ENCODE results near the gene TFCP2. TPM values are rescaled to one million over a fixed set of nuclear protein-coding genes. Genes with fewer than 3 reads are reported as not detected.

The TFCP2 gene
- total RNA-seq, 4 donors from 2014 or later = 6.1 to 30.7 (median 19.8) TPM

DNA sequence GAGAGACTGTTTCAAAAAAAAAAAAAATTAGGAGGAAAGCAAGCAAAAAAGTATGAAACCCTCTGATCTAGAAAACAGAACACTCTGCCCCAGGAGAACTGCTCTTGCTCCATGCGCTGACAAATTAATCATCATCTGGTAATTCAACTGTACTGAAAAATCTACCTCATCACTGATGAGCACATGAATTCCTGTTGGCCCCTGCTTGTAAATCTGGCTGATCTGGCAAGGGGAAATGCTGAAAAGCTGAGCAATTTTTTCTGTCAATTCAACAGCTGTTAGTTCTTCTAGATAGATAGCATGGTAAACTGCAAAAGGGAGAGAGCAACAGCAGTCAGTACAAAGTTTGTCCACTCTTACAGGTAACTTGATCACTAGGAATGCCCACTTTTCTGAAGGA, 74.3 kb downstream of the TFCP2 start:
- Histone ChIP-seq H3K27me3 (no peaks in the 10 kb centered on the region), H3K4me3 (no peak overlapping the region), H3K36me3 (no peaks in the 10 kb centered on the region), H3K9me3 (no peaks in the 10 kb centered on the region), H3K4me1 (no peaks in the 10 kb centered on the region), H3K27ac (no peak overlapping the region)
- intact Hi-C loops (cut with DNase I; ENCODE audit: low total_unique reads) = no loop called here
- DNase-seq = no peak
- TF ChIP-seq POLR2A (IDR thresholded peaks at IDR 0.05) = no peak
- TF ChIP-seq, protein P1, sequence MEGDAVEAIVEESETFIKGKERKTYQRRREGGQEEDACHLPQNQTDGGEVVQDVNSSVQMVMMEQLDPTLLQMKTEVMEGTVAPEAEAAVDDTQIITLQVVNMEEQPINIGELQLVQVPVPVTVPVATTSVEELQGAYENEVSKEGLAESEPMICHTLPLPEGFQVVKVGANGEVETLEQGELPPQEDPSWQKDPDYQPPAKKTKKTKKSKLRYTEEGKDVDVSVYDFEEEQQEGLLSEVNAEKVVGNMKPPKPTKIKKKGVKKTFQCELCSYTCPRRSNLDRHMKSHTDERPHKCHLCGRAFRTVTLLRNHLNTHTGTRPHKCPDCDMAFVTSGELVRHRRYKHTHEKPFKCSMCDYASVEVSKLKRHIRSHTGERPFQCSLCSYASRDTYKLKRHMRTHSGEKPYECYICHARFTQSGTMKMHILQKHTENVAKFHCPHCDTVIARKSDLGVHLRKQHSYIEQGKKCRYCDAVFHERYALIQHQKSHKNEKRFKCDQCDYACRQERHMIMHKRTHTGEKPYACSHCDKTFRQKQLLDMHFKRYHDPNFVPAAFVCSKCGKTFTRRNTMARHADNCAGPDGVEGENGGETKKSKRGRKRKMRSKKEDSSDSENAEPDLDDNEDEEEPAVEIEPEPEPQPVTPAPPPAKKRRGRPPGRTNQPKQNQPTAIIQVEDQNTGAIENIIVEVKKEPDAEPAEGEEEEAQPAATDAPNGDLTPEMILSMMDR (IDR thresholded peaks at IDR 0.05) = no peak

- intact Hi-C loops (cut with DNase I; ENCODE audit: low total_unique reads) = no loop called here
- no peaks in the 10 kb centered on the region for H3K9me3 ChIP-seq
- H3K27me3 ChIP-seq = no peaks in the 10 kb centered on the region
- no peak overlapping the region for H3K27ac ChIP-seq
- no peaks in the 10 kb centered on the region for H3K4me1 ChIP-seq
- no peak for TF ChIP-seq POLR2A (IDR thresholded peaks at IDR 0.05)
- TF ChIP-seq, protein P1 (IDR thresholded peaks at IDR 0.05) = no peak
- H3K36me3 ChIP-seq = no peaks in the 10 kb centered on the region
- H3K4me3 ChIP-seq = no peak overlapping the region
- DNase-seq = no peak
Measured at GRCh38 chr12:51090705-51091229, 82.2 kb downstream of the TFCP2 start.

GRCh38 chr12:51087818-51088217, 85.1 kb downstream of the TFCP2 start:
- intact Hi-C loops (cut with DNase I; ENCODE audit: low total_unique reads) = loop anchor here (5.0 kb wide), 1 partner anchor 41 kb away; the partner anchor contains the start of gene LETMD1
- no peak overlapping the region for H3K4me3 ChIP-seq
- H3K9me3 ChIP-seq = no peaks in the 10 kb centered on the region
- DNase-seq = no peak
- H3K36me3 ChIP-seq = no peaks in the 10 kb centered on the region
- H3K27me3 ChIP-seq = no peaks in the 10 kb centered on the region
- no peak overlapping the region for H3K27ac ChIP-seq
- no peak for TF ChIP-seq POLR2A (IDR thresholded peaks at IDR 0.05)
- H3K4me1 ChIP-seq = no peaks in the 10 kb centered on the region

DNA sequence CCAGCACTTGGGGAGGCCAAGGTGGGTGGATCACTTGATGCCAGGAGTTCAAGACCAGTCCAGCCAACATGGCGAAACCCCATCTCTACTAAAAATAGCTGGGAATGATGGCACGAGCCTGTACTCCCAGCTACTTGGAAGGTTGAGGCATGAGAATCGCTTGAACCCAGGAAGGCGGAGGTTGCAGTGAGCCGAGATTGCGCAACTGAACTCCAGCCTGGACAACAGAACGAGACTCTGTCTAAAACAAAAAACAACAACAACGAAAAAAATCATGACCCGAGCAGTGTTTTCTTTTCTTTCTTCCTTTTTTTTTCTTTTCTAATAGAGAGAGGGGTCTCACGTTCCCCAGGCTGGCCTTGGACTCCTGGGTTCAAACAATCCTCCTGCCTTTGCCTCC, 86.0 kb downstream of the TFCP2 start:
- no peaks in the 10 kb centered on the region for H3K9me3 ChIP-seq
- no peak for DNase-seq
- H3K36me3 ChIP-seq = no peaks in the 10 kb centered on the region
- H3K4me3 ChIP-seq = no peak overlapping the region
- no peaks in the 10 kb centered on the region for H3K27me3 ChIP-seq
- no peaks in the 10 kb centered on the region for H3K4me1 ChIP-seq
- intact Hi-C loops (cut with DNase I; ENCODE audit: low total_unique reads) = loop anchor here (5.0 kb wide), 1 partner anchor 40 kb away; the partner anchor contains the start of gene LETMD1
- TF ChIP-seq POLR2A (IDR thresholded peaks at IDR 0.05) = no peak
- TF ChIP-seq, protein P1 (IDR thresholded peaks at IDR 0.05) = no peak
- no peak overlapping the region for H3K27ac ChIP-seq

DNA sequence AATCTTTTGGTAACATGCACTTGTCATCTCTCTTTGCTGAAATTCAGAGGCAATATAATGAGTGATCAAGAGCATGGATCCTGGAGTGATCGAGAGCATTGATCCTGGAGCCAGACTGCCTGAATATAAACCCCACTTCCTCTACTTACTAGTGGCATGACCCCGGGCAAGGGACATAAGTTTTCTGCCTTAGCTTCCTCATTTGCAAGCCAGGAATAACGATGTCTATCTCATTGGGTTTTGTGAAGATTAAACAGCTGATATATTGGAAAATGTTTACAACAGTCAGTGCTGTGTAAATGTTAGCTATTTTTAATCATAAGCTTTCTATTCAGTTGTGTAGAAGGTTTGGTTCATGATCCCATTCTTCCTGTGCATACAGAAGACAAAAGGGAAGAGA, 87.2 kb downstream of the TFCP2 start:
- intact Hi-C loops (cut with DNase I; ENCODE audit: low total_unique reads) = loop anchor here (5.0 kb wide), 1 partner anchor 38 kb away; the partner anchor contains the start of gene LETMD1

More for the DNA sequence above, 87.2 kb downstream of the TFCP2 start:
- Histone ChIP-seq H3K4me1 (no peaks in the 10 kb centered on the region), H3K9me3 (no peaks in the 10 kb centered on the region), H3K36me3 (no peaks in the 10 kb centered on the region), H3K4me3 (no peak overlapping the region), H3K27me3 (no peaks in the 10 kb centered on the region), H3K27ac (no peak overlapping the region)
- TF ChIP-seq, protein P1 (IDR thresholded peaks at IDR 0.05) = no peak
- TF ChIP-seq POLR2A (IDR thresholded peaks at IDR 0.05) = no peak
- DNase-seq = no peak
